Mesenchymal stem cell (in vitro differentiated cells and primary cell): ENCODE results near the gene TSGA10. TPM values are rescaled to one million over a fixed set of nuclear protein-coding genes. Genes with fewer than 3 reads are reported as not detected.

Source experiments
- DNase-seq: peaks from one replicate; pipeline ENCODE4 v3.0.0-alpha.2; 2013
- H2AFZ ChIP-seq: one replicate; pipeline ENCODE4 v1.6.1; 2013; ENCODE audit warnings: low read depth, mild to moderate bottlenecking, control low read depth, inconsistent platforms, low read length, moderate library complexity
- H2AK5ac ChIP-seq: 2 replicates; pipeline ENCODE4 v1.6.1; 2013; ENCODE audit warnings: low read length, moderate library complexity, mild to moderate bottlenecking, inconsistent platforms; ENCODE audit not compliant: severe bottlenecking
- H2BK120ac ChIP-seq: one replicate; pipeline ENCODE4 v1.6.1; 2013; ENCODE audit warnings: low read depth, mild to moderate bottlenecking, inconsistent platforms, low read length, moderate library complexity
- H2BK12ac ChIP-seq, 2 experiments: one replicate each; pipeline ENCODE4 v1.6.1; 2013; ENCODE audit warnings: inconsistent platforms in 2 of 2, low read length in 2 of 2, mild to moderate bottlenecking in 2 of 2, moderate library complexity in 2 of 2, control low read depth in 1 of 2
- H2BK15ac ChIP-seq: one replicate; pipeline ENCODE4 v1.6.1; 2013; ENCODE audit warnings: mild to moderate bottlenecking, low read depth, inconsistent platforms; ENCODE audit not compliant: poor library complexity, severe bottlenecking
- H2BK5ac ChIP-seq: 2 replicates; pipeline ENCODE4 v1.6.1; 2013; ENCODE audit warnings: low read depth, mild to moderate bottlenecking, low read length, control low read depth, inconsistent platforms; ENCODE audit not compliant: poor library complexity, severe bottlenecking
- H3K14ac ChIP-seq, 2 experiments: one replicate each; pipeline ENCODE4 v1.6.1; 2013; ENCODE audit warnings: inconsistent platforms in 2 of 2, low read length in 2 of 2, control low read depth in 1 of 2, mild to moderate bottlenecking in 1 of 2, moderate library complexity in 1 of 2
- H3K18ac ChIP-seq, 2 experiments: one replicate each; pipeline ENCODE4 v1.6.1; 2013; ENCODE audit warnings: inconsistent platforms in 2 of 2, low read length in 2 of 2, control low read depth in 1 of 2, low read depth in 1 of 2, mild to moderate bottlenecking in 1 of 2
- H3K23ac ChIP-seq, 2 experiments: one replicate each; pipeline ENCODE4 v1.6.1; 2013; ENCODE audit warnings: inconsistent platforms in 2 of 2, low read length in 2 of 2, mild to moderate bottlenecking in 2 of 2, moderate library complexity in 2 of 2, control low read depth in 1 of 2
- H3K27ac ChIP-seq: 2 replicates; pipeline ENCODE4 v1.5.1; 2013; ENCODE audit warnings: mild to moderate bottlenecking, moderate library complexity, low read length, control low read depth, inconsistent platforms; ENCODE audit not compliant: poor library complexity, severe bottlenecking
- H3K27me3 ChIP-seq, 2 experiments: 2 replicates each; pipeline versions ENCODE4 v1.6.1 to v1.7.0; 2013; ENCODE audit warnings: low read length in 2 of 2, mild to moderate bottlenecking in 2 of 2, moderate library complexity in 2 of 2, control low read depth in 1 of 2, inconsistent platforms in 1 of 2; ENCODE audit not compliant: control insufficient read depth in 1 of 2, insufficient read depth in 1 of 2
- H3K36me3 ChIP-seq, 2 experiments: 2 replicates each; pipeline versions ENCODE4 v1.6.1 to v1.7.0; 2013; ENCODE audit warnings: low read length in 2 of 2, control low read depth in 1 of 2, inconsistent platforms in 1 of 2, low read depth in 1 of 2, mild to moderate bottlenecking in 1 of 2; ENCODE audit not compliant: insufficient read depth in 2 of 2, control insufficient read depth in 1 of 2
- H3K4ac ChIP-seq, 2 experiments: one replicate each; pipeline ENCODE4 v1.6.1; 2013; ENCODE audit warnings: inconsistent platforms in 2 of 2, low read length in 2 of 2, mild to moderate bottlenecking in 2 of 2, moderate library complexity in 2 of 2, control low read depth in 1 of 2, low read depth in 1 of 2
- H3K4me1 ChIP-seq: 2 replicates; pipeline ENCODE4 v1.6.1; 2013; ENCODE audit warnings: low read depth, low read length, control low read depth; ENCODE audit not compliant: control insufficient read depth, insufficient read depth
- H3K4me2 ChIP-seq: 2 replicates; pipeline ENCODE4 v1.6.1; 2013; ENCODE audit warnings: low read length, mild to moderate bottlenecking, inconsistent platforms; ENCODE audit not compliant: poor library complexity, severe bottlenecking
- H3K4me3 ChIP-seq, 2 experiments: 2 replicates each; pipeline versions ENCODE4 v1.5.1 to v1.7.0; 2013; ENCODE audit warnings: low read length in 2 of 2, mild to moderate bottlenecking in 2 of 2, control low read depth in 1 of 2, low read depth in 1 of 2; ENCODE audit not compliant: insufficient read depth in 1 of 2
- H3K79me1 ChIP-seq: replicated peaks from 2 replicates; pipeline ENCODE4 v1.6.1; 2013; ENCODE audit warnings: mild to moderate bottlenecking, control low read depth, low read length, inconsistent platforms; ENCODE audit not compliant: poor library complexity, severe bottlenecking
- H3K9ac ChIP-seq: 2 replicates; pipeline ENCODE4 v1.7.0; 2013; ENCODE audit warnings: mild to moderate bottlenecking, low read length, moderate library complexity
- H3K9me3 ChIP-seq: 2 replicates; pipeline ENCODE4 v1.7.0; 2013; ENCODE audit warnings: mild to moderate bottlenecking, low read length; ENCODE audit not compliant: control insufficient read depth
- H4K8ac ChIP-seq: one replicate; pipeline ENCODE4 v1.6.1; 2013; ENCODE audit warnings: inconsistent platforms, mild to moderate bottlenecking, low read length, moderate library complexity
- H4K91ac ChIP-seq: one replicate; pipeline ENCODE4 v1.6.1; 2013; ENCODE audit warnings: mild to moderate bottlenecking, low read length, inconsistent platforms
- WGBS: methylation state at CpG from one replicate; pipeline ENCODE4 v1.1.7; 2013; ENCODE audit warnings: mixed read lengths; 5-methylcytosine and 5-hydroxymethylcytosine counted together
- small RNA-seq: library from polyadenylated mRNA; stranded (forward); fragments of <200 nt; extraction: miRNeasy Mini kit (QIAGEN cat#:217004); gene quantifications from one replicate; pipeline ENCODE3, GENCODE V24; 2013; ENCODE audit warnings: low read depth

Gene TSGA10

DNA sequence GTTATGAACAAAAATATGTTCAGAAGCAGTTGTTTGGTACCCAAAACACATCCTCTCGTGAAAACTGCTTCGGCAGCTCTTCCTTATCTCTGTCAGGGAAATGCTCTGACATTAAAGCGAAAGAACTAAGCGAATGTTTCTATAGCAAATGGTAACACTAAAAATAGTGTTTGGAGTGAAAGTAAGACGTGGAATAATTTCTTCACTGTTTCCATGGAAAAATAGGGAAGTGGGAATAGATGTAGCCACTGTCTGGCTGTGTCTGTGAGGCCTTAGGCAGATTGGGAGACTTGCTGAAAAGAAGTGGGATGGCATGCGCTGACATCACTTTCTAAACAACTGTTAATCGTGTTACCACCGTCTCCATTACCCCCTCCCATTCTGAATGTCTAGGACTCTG lies 207.2 kb downstream of the TSGA10 start:
- no peak for DNase-seq
- H3K4me1 ChIP-seq: peaks cover 3% of the 10 kb centered on the region
- no peak overlapping the region for H3K18ac ChIP-seq
- H2BK120ac ChIP-seq: no peak overlapping the region
- 88% methylated on average over 6 of the region's 8 CpGs for WGBS
- no peak overlapping the region for H2AK5ac ChIP-seq
- no peak overlapping the region for H2BK12ac ChIP-seq
- no peaks in the 10 kb centered on the region for H3K9me3 ChIP-seq
- no peak overlapping the region for H3K4me2 ChIP-seq
- H2BK5ac ChIP-seq: no peak overlapping the region
- peaks cover 4 to 22% of the 10 kb centered on the region in 2 experiments for H3K27me3 ChIP-seq
- H3K14ac ChIP-seq: no peak overlapping the region
- H3K36me3 ChIP-seq: no peaks in the 10 kb centered on the region
- H3K79me1 ChIP-seq: no peaks in the 10 kb centered on the region
- H4K91ac ChIP-seq: no peak overlapping the region
- H2BK15ac ChIP-seq: no peak overlapping the region
- H2AFZ ChIP-seq: no peak overlapping the region
- H4K8ac ChIP-seq: no peak overlapping the region
- H3K9ac ChIP-seq: no peak overlapping the region
- H3K4ac ChIP-seq: no peak overlapping the region
- no peak overlapping the region for H3K23ac ChIP-seq
- H3K27ac ChIP-seq: no peak overlapping the region
- no peak overlapping the region for H3K4me3 ChIP-seq

Small RNA genes lying within 50 kb of the gene (small RNA-seq; reads per million reads assigned to genes)
- gene AC092587.1: not detected
